Retinal pigment epithelial cell (primary cell): Measurements from ENCODE around the gene USPL1.
"Not testable (repeated sequence)": the region's sequence is repeated elsewhere in the genome, so short reads cannot be mapped to it uniquely, and the experiment has no call there.

ENCODE experiments used
- DNase-seq: peaks from one replicate; pipeline ENCODE4 v3.0.0-alpha.2; 2010; ENCODE audit warnings: low read depth
- H3K4me3 ChIP-seq: 2 replicates; pipeline ENCODE4 v1.5.1; 2011; ENCODE audit warnings: mild to moderate bottlenecking, low read length, control low read depth, moderate library complexity
- CTCF ChIP-seq: conservative IDR thresholded peaks from 2 replicates; pipeline ENCODE4 v1.5.1; 2011; ENCODE audit warnings: low read depth, low read length, control low read depth, inconsistent platforms

USPL1 gene

GRCh38 chr13:30623392-30623791 lies 5.7 kb downstream of the USPL1 start:
- no peak for TF ChIP-seq CTCF
- no peak for DNase-seq
- no peak overlapping the region for H3K4me3 ChIP-seq

- DNase-seq = no peak
- no peak overlapping the region for H3K4me3 ChIP-seq
- TF ChIP-seq CTCF = no peak
Observed at GRCh38 chr13:30624630-30625029, 6.9 kb downstream of the USPL1 start.

GRCh38 chr13:30629527-30629926 lies 11.8 kb downstream of the USPL1 start:
- no peak for TF ChIP-seq CTCF
- DNase-seq = no peak
- H3K4me3 ChIP-seq = no peak overlapping the region

GRCh38 chr13:30633861-30634260 lies 16.1 kb downstream of the USPL1 start:
- no peak overlapping the region for H3K4me3 ChIP-seq
- no peak for TF ChIP-seq CTCF
- DNase-seq = no peak

- no peak for TF ChIP-seq CTCF
- no peak overlapping the region for H3K4me3 ChIP-seq
- no peak for DNase-seq
Observed at GRCh38 chr13:30634838-30635237, 17.1 kb downstream of the USPL1 start.

GRCh38 chr13:30638301-30638700 lies 20.6 kb downstream of the USPL1 start:
- no peak for TF ChIP-seq CTCF
- no peak for DNase-seq
- no peak overlapping the region for H3K4me3 ChIP-seq

GRCh38 chr13:30639671-30640070 lies 22.0 kb downstream of the USPL1 start:
- H3K4me3 ChIP-seq = no peak overlapping the region
- no peak for TF ChIP-seq CTCF
- DNase-seq = no peak

- H3K4me3 ChIP-seq, DNase-seq: not testable (repeated sequence)
Observed at GRCh38 chr13:30641173-30641572, 23.5 kb downstream of the USPL1 start.
